GM19043 (cell line): ENCODE measurements around the gene MAD1L1.

Experiments used
- ATAC-seq: cut with Tn5 transposase; IDR thresholded peaks from one replicate; pipeline ENCODE4 v1.9.1; 2021; ENCODE audit warnings: low read depth; ENCODE audit not compliant: unreplicated experiment

Gene MAD1L1

DNA sequence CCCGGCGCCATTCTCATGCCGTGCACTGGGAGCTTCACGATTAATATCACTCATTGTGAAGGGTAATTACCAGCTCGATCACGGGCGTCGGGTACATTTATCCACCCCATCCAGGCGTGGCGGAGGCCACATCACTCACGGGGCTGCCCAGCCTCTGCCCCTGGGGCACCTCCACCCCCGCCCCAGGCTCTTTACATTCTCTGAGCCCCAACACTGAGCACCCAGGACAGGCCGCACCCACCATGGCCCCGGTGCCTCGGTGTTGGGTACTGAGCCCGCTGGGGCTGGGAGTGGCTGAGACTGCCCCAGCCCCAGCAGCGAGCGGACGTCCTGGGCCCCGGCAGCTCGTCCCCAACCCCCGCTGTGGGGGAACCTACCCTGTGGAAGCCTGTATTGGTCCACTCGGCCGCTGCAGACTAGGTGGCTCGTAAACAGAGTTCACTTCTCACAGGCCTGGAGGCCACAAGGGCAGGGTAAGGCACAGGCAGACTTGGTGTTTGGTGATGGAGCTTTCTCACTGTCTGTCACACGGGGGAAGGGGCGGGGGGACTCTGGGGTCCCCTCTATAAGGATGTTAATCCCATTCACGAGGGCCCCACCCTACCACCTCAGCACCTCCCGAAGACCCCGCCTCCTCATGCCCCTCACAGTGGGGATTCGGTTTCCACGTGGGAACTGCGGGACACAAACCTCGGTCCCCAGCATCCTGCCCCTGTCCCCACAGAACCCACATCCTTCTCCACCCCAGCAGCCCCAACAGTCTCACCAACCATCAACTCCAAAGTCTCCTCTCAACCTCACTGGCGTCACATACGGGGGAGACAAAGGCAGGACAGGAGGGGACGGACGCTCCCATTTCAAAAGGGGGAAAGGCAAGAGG lies 378.5 kb downstream of the MAD1L1 start:
- no peak for ATAC-seq

DNA sequence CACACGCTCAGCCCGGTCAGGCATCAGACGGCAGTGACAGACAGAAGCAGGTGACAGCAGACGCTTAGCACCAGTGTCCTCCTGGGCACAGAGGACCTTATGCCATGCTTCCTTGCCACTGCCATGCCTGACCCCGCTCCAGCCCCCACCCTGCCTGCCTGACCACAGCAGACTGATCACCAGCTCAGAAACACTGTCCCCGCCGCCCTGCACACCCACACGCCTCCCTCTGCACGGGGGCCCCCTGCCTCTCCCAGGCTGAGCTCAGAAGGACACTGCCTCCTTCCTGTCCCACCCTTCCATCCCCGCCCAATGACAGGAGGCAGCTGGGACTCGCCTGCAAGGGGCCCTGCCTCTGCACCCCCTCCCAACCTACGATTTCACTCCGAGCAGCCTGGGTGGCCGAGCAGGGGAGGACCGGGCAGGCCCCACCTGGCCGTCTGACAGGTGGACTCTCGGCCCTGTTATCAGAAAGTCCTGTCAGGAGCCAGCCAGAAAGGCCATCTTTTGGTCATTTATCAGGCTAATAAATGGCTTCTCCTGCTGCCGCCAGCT lies 379.2 kb downstream of the MAD1L1 start:
- ATAC-seq = no peak

DNA sequence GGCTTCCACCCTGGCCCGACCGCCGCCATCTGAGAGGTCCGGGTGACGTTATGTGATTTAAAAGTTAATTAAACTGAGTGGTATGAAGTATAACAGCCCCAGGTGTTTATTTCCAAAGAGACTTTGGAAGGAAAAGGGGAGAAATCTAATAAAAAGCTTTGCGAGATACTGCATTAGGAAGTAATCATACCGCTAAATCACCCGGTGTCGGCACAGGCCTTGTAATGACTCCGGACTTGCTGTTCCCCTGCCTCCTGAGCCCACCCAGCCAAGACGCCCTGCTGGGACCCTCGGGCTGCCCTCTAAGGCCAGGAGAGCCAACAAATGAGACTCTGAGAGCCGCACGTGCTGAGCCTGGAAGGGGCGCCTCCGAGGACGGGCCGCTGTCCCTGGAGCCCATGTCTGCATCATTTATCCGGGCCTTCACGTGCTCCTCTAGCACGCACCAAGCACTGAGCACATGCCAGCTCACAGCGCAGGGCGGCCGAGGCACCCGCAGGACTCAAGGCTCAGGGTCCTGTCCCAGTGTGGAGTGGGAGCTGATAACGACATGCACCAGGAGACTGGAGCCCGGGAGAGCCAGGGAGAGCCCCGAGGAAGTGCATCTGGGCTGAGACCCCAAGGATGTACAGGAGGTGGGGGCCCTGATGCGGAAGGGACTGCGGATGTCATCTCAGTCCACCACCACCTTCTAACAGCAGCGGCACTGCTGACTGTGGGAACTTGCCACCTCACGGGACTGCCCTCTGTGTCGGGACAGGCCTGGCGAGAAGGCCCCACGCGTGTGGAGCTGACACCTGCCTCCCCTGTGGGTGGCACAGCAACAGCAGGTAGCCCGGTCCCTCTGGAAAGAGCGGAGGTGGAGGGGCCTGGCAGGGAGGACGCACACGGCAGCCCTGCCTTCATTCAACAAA lies 380.0 kb downstream of the MAD1L1 start:
- ATAC-seq = no peak

DNA sequence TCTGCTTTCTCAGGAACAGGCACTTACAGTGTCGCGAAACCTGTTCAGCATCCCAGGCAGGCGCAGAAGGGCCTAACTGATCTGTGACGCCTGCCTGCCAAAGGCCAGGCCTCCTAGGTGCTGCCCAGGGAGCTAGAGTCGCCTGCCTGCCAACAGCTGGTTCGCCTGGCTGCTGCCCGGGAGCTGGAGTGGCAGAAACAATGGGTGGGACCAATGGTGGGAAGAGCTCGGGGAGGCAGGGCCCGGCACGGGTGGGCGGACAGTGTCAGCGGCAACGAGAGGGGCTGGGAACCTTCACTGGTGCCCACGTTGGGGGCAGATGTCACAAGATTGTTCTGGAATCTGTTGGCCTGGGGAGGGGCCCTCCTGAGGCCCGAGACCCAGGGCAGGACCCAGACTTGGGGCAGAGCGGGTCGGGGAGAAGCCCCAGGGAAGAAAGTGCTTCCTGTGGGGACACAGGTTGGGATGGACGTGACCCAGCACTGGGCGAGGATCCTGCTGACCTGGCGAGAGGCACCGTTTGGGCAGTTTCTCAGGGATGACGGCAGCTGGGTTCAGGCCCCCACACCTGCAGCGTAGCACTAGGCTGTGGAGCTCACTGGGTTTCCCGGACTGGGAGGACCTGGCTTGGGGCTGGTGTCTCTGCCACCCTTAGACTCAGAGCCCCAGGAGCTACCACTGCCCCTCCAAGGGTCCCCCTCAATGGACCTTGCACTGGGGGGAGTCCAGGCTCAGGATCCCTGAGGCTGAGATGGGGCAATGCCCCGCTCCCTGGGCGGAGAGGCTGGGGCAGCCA lies 380.8 kb downstream of the MAD1L1 start:
- ATAC-seq = no peak

DNA sequence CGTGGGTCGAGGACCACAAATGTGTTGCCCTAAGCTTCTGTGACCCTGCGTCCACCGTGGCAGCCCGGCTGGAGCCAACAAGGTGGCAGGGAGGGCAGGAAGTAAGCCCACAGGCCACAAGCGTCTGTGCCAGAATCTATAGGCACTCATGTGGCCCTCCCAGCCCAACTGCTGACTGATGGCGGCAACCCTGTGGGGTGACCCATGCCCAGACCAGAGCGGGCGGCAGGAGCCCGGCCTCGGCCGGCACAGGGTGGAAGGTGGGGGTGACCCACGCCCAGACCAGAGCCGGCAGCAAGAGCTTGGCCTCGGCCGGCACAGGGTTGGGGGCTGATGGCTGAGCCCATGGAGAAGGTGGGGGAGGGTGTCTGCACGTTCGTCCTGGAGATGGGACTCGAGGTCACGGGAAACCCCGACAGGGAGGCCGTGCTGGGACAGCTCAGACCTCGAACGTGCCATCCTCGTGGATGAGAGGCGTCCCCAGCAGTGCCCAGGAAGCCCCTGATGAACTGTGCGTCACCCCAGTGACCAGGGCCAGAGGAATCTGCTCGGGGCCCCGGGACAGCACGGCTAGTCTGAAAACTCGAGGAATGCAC lies 381.7 kb downstream of the MAD1L1 start:
- ATAC-seq = no peak

DNA sequence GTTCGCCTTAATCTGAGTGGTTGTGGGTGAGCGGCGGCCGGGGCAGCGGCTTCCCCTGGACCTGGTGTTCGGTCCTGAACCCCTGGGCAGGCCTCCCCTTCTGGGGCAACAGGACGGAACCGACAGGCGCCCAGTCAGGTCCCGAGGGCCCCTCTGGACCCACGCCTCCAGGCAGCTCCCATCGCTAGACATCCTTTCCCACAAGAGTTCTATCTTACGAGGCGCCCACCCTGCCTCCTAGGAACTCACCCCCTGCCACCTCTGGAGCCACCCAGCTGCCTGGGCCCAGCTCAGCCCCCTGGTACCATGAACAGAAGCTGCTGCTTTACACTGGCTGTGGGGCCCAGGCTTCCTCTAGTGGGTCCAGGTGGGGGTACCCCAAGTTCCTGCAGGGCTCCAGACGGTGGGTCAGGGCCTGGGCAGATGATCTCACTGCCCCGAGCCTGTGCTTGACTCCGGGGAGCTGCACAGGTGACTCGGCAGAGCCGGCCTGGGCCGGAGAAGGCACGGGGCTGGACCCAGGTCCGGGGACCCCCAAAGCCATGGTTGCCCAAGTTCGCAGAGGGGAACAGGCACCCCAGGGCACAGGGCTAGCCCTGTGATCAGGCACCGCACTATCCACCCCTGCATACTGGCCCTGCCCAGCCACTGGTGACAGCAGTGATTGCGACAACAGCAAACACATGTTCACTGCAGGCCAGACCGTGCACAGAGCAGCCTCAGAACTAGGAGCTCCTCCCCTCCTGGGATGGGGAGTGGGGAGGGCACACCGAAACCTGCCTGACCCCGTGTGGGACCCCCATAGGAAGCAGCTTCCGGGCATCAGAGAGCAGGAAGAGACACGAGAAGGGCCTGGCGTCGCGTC lies 382.4 kb downstream of the MAD1L1 start:
- ATAC-seq = no peak

DNA sequence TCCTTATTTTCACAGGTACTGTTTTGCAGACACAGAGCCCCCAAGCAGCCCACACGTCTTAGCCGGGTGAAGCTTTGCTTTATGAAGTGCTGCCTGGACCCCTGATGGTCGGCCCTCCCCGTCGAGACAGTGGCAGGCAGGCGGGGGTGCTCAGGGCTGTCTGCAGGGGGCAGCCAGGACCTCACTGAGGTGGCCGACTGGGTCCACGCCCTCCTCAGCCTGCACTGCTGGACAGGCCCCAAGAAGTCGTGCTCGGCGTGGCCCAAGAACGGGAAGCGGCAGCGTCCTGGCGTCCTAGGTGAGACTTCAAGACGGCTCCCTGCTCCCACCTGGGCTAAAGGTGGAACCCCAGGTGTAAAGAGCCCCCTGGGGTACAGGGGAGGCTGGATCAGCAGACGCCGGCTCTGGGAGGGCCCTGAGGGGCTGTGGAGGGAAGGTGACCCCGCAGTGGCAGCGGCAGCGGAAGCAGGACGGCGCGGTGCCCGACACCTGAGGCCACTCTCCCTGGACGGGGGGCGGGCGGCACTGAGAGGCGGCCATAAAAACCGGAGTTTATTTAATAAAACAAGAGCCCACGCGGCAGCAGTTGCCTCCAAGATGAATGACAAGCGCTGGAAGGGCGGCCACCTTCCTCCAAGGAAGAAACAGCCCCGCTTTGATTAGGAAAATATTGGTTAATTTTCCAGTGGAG lies 383.2 kb downstream of the MAD1L1 start:
- ATAC-seq = no peak

DNA sequence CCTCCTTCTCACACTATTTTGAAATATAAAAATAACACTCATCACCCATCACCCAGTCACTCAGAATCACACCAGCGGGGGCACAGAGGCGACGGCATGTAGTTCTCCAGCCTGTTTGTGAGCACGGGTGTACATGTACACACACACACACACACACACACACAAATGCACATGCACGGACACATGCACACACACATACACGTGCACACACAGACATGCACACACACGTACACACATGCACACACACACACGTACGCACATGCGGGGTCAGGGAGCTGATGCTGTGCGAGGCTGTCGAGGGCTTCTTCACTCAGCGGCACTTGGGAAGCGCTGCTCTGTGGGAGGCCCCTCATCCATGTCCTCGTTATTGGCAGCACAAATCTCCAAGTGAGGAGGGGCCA lies 383.8 kb downstream of the MAD1L1 start:
- no peak for ATAC-seq

DNA sequence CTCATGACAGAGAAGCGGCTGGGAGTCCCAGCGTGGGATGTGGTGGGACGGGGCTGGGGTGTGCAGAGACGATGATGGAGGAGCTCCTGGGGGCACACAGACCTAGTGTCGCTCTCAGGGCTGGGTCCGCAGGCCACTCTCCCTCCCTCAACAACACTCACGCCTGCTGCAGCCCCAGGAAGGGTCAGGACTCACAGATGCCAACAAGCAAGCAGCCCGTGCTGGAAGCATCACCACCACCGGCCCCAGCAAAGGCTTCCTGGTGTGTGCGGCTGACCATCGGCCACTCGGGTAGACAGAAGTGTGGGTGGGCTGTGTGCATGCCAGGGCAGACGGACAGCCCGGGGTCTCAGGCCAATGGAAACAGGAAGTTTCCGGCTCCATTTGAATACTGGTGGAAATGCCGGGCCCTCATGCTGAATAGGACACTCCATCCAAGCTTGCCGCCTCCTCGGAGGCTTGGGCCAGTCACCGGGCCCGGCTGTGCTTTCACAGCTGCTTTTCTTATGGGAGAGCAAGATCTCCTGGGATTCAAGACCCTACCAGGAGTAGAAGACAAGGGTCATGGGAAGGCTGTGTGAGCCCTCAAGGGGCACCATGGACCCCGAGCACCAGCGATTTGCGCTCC lies 384.6 kb downstream of the MAD1L1 start:
- ATAC-seq = no peak

DNA sequence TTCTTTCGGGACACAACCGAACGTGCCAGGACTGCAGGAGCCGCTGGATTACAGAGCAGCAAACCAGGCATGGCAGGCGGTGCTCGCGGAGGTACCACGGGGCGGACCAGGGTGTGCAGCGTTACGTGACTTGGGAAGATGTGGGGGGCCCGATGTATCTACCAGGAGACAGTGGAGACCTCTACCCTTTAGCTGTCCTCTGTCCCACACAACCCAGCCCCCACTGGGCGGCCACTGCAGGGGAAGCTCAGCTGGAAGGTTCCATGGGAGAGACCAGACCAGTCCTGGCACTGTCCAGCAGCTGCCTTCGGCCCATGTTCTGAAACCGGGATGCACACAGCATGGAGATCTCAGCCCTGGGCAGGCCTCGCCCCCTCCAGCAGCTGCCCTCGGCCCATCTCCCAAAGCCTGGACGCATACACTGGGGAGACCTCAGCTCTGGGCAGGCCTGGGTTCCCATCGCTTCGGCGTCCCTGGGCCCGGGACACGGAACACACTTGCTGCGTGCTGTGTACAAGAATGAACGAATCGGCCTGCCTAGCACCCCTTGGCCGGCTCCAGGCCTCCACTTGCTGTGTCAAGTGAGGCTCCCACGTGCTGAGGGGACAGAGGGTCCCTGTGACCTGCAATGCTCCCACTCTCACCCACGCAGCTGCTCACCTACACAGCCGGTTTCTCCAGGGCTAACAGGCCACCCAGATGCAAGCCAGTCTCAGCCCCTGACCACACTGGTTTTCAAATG lies 385.3 kb downstream of the MAD1L1 start:
- no peak for ATAC-seq

DNA sequence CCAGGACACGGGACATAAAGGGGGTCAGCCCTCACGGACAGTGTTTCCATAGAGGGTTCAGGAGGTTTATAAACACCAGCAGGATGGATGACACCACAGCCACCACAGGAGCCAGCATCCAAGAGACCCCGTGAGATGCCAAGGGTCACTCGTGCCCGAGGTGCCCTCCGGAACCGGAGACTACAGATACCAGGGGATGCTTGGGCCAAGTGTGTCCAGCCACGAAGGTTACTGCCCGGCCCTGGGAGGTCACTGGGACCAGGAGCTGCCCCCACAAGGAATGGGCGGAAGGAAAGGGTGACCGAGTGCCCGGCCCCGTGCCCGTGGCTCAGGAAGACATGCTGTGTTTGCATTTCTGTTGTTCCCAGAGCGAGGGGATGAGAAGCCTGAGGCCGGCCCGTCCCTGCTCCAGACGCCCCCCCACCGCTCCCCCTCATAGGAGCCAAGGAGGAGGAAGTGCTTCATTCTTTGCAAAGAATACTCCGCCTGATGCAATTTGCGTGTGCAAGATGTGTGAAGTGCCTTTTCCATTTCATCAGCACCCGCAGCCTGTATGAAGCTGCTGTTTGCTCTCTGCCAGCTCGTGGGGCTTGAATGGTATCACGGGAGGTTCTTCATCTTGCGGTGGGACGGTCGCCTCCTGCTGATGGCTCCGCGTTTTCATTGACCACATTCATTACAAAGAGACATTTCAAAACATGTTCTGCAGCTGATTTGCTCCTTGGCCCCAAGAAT lies 386.2 kb downstream of the MAD1L1 start:
- ATAC-seq = no peak

DNA sequence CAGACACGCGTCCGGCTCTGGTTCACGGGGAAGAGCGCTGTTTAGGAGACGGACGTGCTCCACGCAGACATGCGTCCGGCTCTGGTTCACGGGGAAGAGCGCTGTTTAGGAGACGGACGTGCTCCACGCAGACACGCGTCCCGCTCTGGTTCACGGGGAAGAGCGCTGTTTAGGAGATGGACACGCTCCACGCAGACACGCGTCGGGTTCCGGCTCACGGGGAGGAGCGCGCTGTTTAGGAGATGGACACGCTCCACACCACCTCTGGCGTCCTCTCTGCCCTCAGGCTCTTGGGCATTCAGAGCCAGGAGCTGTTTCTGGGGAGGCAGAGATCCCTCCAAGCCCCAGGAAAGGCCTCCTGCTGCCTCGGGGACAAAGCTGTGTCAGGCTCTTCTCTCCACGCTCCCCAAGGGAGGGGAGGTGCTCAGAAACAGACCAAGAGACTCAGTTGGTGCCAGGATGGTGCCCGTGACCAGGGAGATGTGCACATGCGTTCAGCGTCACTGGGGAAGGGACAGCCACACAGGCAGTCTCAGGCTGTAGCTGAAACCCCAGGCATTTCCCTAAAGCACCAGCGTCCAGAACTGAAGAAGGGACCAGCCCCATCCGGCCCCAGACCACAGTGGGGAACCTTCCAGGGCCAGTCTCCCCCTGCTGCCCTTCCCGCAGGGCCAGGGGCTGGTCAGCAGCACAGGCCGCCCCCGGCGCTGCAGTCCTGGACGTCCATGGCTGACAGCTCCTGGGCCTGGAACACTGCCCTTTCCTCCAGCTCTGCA lies 387.0 kb downstream of the MAD1L1 start:
- ATAC-seq = no peak

DNA sequence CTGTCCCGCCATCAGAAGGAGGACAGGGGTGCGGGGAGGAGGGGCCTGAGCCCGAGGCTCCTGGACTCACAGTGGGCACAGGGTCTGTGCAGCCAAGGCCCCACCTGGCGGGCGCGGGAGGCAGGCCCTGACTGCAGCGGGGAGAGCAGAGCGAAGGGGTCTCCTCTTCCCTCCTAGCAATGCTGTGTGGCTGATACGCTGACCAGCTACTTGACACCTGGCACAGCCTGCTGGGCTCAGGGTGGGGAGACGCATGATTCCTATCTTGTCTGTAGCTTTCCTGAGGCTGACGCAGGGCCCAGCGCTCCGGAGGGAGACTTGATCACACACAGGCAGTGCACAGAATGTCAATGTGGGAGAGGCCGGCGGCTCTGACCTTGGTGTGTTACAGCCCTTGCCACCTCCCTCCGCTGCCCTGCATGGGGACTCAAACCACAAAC lies 387.8 kb downstream of the MAD1L1 start:
- ATAC-seq = no peak

DNA sequence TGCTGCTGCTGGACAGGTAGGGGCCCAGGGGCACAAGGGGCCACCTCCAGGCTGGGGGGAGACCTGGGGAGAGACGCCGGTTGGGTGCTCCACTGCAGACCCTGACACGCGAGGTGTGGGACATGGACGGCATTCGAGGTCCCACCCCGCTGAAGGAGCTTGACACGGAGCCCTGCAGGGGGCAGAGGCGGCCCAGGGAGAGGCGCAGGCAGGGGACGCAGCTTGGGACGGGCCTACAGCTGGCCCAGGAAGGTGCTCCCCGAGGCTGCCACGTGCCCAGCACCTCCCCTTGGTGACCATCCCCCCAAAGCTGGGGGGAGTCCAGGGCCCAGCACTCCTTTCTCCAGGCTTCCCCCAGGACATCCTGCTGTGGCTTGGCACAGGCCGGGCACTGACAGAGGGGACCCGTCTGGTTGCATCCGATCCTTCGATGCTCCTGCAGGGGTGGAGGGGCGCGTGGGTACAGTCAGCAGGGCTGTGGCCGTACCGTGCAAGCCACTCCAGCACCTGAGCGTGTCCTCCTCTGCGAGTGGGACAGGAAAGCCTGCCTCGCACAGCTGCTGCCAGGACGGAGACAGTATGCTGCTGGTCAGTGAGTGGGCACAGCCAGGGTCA lies 388.3 kb downstream of the MAD1L1 start:
- ATAC-seq = no peak

DNA sequence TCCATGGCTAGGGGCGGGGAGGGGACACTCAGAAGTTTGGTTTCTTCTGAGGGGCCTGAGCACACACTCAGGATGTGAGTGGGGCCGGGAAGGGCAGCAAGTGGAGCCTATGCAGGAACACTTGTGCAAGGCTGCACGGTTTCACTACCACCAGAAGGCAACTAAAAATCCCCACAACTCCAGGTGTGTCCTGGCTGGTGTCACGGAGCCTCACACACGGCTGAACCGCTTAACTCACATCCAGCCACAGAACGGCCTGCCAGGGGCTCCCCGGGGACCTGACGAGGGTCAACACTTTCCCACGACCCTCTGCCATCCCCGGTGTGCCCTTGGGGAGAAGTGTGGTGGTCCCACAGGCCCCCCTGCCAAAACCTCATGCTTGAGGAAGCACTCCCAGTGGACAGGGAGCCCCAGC lies 388.8 kb downstream of the MAD1L1 start:
- ATAC-seq = no peak
